Hepatocyte (in vitro differentiated cells): ENCODE results near the gene POU2AF1.

Experiments
- CTCF ChIP-seq: fragments of 200-600 bp; sonication (generic); IDR thresholded peaks from 2 replicates; pipeline ENCODE4 v1.5.1; 2016; ENCODE audit warnings: antibody characterized with exemption, mild to moderate bottlenecking; ENCODE audit not compliant: poor library complexity
- EZH2 ChIP-seq: fragments of 200-600 bp; sonication (generic); IDR thresholded peaks from 2 replicates; pipeline ENCODE4 v1.6.1; 2016; ENCODE audit warnings: antibody characterized with exemption, mild to moderate bottlenecking, borderline replicate concordance

GRCh38 chr11:111350811-111351210, 28.3 kb downstream of the POU2AF1 start:
- TF ChIP-seq CTCF = no peak
- TF ChIP-seq EZH2 = no peak
